ENCODE measurements around the gene PLCL2.
"Not testable (repeated sequence)": the region's sequence is repeated elsewhere in the genome, so short reads cannot be mapped to it uniquely, and the experiment has no call there.

Gene PLCL2

DNA sequence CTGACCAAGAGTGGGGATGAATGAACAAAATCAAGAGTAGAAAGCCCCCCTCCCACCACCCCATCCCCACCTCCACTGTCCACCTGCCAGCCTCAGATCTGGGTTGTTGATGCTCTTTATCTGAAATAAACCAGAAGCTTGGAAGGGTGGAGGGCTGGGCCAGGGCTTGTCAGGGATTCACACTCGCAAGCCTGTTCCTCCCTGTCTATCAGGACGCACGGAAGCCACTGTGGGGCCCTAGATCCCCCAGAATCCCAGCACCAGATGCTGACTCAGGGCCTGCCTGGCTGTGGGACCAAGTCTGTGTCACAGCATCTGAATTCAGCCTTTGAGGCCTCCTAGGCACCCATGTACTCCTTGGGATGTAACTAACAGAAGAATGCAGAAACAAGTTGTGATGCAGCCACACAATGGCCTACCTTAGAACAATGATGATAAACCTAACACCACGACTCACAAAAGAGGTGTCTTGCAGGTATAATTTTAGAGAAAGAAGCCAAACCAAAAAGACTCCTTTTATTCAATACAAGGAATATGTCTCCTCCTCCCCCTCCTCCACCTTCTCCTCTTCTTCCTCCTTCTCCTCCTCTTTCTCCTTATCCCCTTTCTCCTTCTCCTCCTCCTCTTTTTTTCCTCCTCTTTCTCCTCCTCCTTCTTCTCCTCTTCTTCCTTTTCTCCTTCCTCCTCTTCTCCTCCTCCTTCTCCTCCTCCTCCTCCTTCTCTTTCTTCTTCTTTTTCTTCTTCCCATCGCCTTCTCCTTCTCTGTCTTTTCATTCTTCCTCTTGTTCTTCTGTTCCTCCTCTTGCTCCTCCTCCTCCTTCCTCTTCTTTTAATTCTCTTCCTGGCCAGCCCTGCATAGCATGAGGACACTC is 234.7 kb downstream of the PLCL2 start:
- no peak for DNase-seq (ENCODE audit: low spot score)

GRCh38 chr3:17120115-17120514 is 235.4 kb downstream of the PLCL2 start:
- no peak for DNase-seq (ENCODE audit: low spot score)

DNA sequence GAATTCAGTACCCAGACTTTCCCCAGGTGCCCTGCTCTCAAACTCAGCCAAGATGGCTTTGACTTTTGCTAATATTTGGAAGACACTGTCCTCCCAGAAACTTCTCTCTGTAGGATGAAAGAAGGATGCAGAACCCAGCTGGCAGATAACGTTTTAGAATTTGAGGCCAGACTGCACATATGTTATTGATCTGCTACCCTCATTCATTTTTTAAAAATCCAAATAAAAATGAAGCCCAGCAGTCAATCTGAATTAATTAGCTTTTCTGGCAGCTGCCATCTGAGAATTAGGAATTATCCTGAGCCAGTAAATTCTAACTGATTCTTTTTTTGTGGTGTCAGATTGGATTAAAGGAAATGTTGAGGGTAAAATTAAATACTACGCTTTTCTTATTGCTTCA is 236.6 kb downstream of the PLCL2 start:
- DNase-seq (ENCODE audit: low spot score) = no peak

GRCh38 chr3:17122758-17123157 is 238.0 kb downstream of the PLCL2 start:
- DNase-seq (ENCODE audit: low spot score) = no peak

GRCh38 chr3:17125738-17126442 is 241.1 kb downstream of the PLCL2 start:
- DNase-seq (ENCODE audit: low spot score) = no peak

- DNase-seq (ENCODE audit: low spot score) = not testable (repeated sequence)
Observed at GRCh38 chr3:17128671-17129070, 243.9 kb downstream of the PLCL2 start.

DNA sequence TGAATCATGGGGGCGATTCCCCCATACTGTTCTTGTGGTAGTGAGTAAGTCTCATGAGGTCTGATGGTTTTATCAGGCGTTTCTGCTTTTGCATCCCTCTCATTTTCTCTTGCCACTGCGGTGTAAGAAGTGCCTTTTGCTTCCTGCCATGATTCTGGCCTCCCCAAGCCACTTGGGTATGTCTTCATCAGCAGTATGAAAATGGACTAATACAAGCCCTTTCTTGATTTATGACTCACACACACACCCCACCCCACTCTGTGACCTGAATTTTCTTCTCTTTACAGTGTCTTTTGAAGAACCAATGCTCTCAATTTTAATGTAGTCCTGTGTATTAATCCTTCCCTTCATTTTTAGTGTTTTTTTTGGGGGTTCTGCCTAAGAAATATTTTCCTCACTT is 244.8 kb downstream of the PLCL2 start:
- no peak for DNase-seq (ENCODE audit: low spot score)

DNA sequence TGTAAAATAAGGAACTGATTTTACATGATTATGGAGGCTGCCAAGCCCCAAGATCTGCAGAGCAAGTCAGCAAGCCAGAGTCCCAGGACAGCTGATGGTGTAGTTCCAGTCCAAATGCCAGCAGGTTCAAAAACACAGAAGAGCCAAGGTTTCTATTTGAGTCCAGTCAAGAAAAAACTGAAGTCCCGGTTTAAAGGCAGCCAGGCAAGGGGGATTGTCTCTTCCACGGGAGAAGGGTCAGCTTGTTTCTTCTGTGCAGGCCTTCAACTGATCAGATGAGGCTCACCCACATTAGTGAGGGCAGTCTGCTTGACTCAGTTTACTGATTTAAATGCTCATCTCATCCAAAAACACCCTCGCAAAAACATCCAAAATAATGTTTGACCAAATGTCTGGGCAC is 246.2 kb downstream of the PLCL2 start:
- no peak for DNase-seq (ENCODE audit: low spot score)

- no peak for DNase-seq (ENCODE audit: low spot score)
Observed at GRCh38 chr3:17132286-17133115, 247.7 kb downstream of the PLCL2 start.

GRCh38 chr3:17133632-17134545 is 249.1 kb downstream of the PLCL2 start:
- no peak for DNase-seq (ENCODE audit: low spot score)

GRCh38 chr3:17135696-17136095 is 250.9 kb downstream of the PLCL2 start:
- DNase-seq (ENCODE audit: low spot score) = no peak

GRCh38 chr3:17136136-17136721 is 251.5 kb downstream of the PLCL2 start:
- DNase-seq (ENCODE audit: low spot score) = no peak

DNA sequence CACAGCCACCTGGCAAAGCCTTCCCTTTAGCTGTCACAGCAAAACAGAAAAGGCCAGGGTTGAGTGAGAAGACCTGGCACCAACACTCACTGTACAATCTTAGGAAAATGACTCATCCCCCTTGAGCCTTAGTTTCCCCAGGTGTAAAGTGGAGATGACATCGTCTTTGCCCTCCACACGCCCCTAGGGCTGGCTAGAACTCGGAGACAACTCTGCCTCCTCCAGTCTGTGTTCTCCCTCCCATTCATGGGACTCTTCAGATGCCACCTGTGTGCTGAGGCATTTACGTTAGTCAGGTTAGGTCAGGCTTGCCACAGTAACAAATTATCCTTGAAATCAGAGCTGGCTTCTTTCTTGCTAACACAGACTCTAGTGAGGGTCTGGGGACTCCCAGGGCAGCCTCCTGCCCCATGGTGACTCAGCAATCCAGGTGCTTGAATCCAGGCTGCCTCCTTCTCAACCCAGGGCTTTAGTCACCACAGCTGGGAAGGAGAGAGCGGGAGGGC is 252.6 kb downstream of the PLCL2 start:
- DNase-seq (ENCODE audit: low spot score) = no peak

GRCh38 chr3:17138246-17139039 is 253.7 kb downstream of the PLCL2 start:
- DNase-seq (ENCODE audit: low spot score) = no peak
